ENCODE data around the gene MCM5. TPM values are rescaled to one million over a fixed set of nuclear protein-coding genes. Genes with fewer than 3 reads are reported as not detected.

The MCM5 gene
- total RNA-seq, 1 donor from 2014 or later = 13.6 TPM

GRCh38 chr22:35397095-35397904, 2.6 kb upstream of the MCM5 start:
- DNase-seq (ENCODE audit: missing footprints) (no peak), ATAC-seq (no peak)
- intact Hi-C loops (cut with DNase I) = no loop called here

- ATAC-seq (no peak), DNase-seq (ENCODE audit: missing footprints) (no peak)
- intact Hi-C loops (cut with DNase I) = no loop called here
Observed at GRCh38 chr22:35398591-35398973, 1.4 kb upstream of the MCM5 start.

- intact Hi-C loops (cut with DNase I) = no loop called here
- no peak for ATAC-seq
- no peak for DNase-seq (ENCODE audit: missing footprints)
Observed at GRCh38 chr22:35399114-35399677, 744 bp upstream of the MCM5 start.

- ATAC-seq = no peak
- intact Hi-C loops (cut with DNase I) = no loop called here
Observed at GRCh38 chr22:35400501-35400790, 506 bp downstream of the MCM5 start.

GRCh38 chr22:35401863-35402262, 1.9 kb downstream of the MCM5 start:
- intact Hi-C loops (cut with DNase I) = no loop called here
- DNase-seq (ENCODE audit: missing footprints) = no peak
- no peak for ATAC-seq

More at GRCh38 chr22:35400501-35400790, 506 bp downstream of the MCM5 start:
- no peak for DNase-seq (ENCODE audit: missing footprints)

GRCh38 chr22:35403356-35403755, 3.4 kb downstream of the MCM5 start:
- no peak for DNase-seq (ENCODE audit: missing footprints)
- no peak for ATAC-seq
- intact Hi-C loops (cut with DNase I) = no loop called here

GRCh38 chr22:35404176-35404575, 4.2 kb downstream of the MCM5 start:
- DNase-seq (ENCODE audit: missing footprints) (no peak), ATAC-seq (no peak)
- intact Hi-C loops (cut with DNase I) = no loop called here

- DNase-seq (ENCODE audit: missing footprints) = no peak
- intact Hi-C loops (cut with DNase I) = no loop called here
- ATAC-seq = no peak
Observed at GRCh38 chr22:35406443-35406842, 6.5 kb downstream of the MCM5 start.

GRCh38 chr22:35407362-35407761, 7.4 kb downstream of the MCM5 start:
- ATAC-seq = no peak
- no peak for DNase-seq (ENCODE audit: missing footprints)
- intact Hi-C loops (cut with DNase I) = no loop called here

- peak; percentile 76 for DNase-seq (ENCODE audit: missing footprints)
- intact Hi-C loops (cut with DNase I) = no loop called here
- ATAC-seq = peak; percentile 61
Observed at GRCh38 chr22:35409783-35410662, 10.1 kb downstream of the MCM5 start.

- no peak for DNase-seq (ENCODE audit: missing footprints)
- ATAC-seq = no peak
- intact Hi-C loops (cut with DNase I) = no loop called here
Observed at GRCh38 chr22:35410663-35411034, 10.7 kb downstream of the MCM5 start.

GRCh38 chr22:35411102-35411501, 11.2 kb downstream of the MCM5 start:
- ATAC-seq = no peak
- DNase-seq (ENCODE audit: missing footprints) = peak; percentile 51
- intact Hi-C loops (cut with DNase I) = no loop called here

GRCh38 chr22:35413624-35414023, 13.7 kb downstream of the MCM5 start:
- intact Hi-C loops (cut with DNase I) = no loop called here
- ATAC-seq = no peak
- DNase-seq (ENCODE audit: missing footprints) = no peak

- ATAC-seq (no peak), DNase-seq (ENCODE audit: missing footprints) (no peak)
- intact Hi-C loops (cut with DNase I) = no loop called here
Observed at GRCh38 chr22:35417606-35418005, 17.7 kb downstream of the MCM5 start.

- intact Hi-C loops (cut with DNase I) = no loop called here
- ATAC-seq (no peak), DNase-seq (ENCODE audit: missing footprints) (no peak)
Observed at GRCh38 chr22:35418088-35418487, 18.1 kb downstream of the MCM5 start.

GRCh38 chr22:35418731-35419130, 18.8 kb downstream of the MCM5 start:
- intact Hi-C loops (cut with DNase I) = no loop called here
- DNase-seq (ENCODE audit: missing footprints) = no peak
- no peak for ATAC-seq

- no peak for ATAC-seq
- DNase-seq (ENCODE audit: missing footprints) = no peak
- intact Hi-C loops (cut with DNase I) = no loop called here
Observed at GRCh38 chr22:35419756-35420155, 19.8 kb downstream of the MCM5 start.

GRCh38 chr22:35421121-35421520, 21.2 kb downstream of the MCM5 start:
- intact Hi-C loops (cut with DNase I) = no loop called here
- ATAC-seq (no peak), DNase-seq (ENCODE audit: missing footprints) (no peak)

- intact Hi-C loops (cut with DNase I) = no loop called here
- no peak for ATAC-seq
- DNase-seq (ENCODE audit: missing footprints) = no peak
Observed at GRCh38 chr22:35422145-35422544, 22.2 kb downstream of the MCM5 start.

GRCh38 chr22:35422936-35423335, 23.0 kb downstream of the MCM5 start:
- no peak for DNase-seq (ENCODE audit: missing footprints)
- ATAC-seq = no peak
- intact Hi-C loops (cut with DNase I) = no loop called here

All from Right ventricle myocardium inferior (tissue), 1 donor.